ENCODE measurements around the gene L1CAM.

The L1CAM gene

GRCh38 chrX:153866302-153867019 lies 19.5 kb downstream of the L1CAM start:
- Histone ChIP-seq H3K27me3 (ENCODE audit: low read depth, low read length) (no peaks in the 10 kb centered on the region), H3K4me3 (ENCODE audit: low read length) (no peak overlapping the region), H4K20me1 (ENCODE audit: insufficient read depth, low read length) (no peaks in the 10 kb centered on the region), H3K27ac (ENCODE audit: low read length) (no peak overlapping the region), H3K4me2 (ENCODE audit: low read length) (no peak overlapping the region), H3K4me1 (ENCODE audit: low read length) (no peaks in the 10 kb centered on the region), H3K36me3 (replicated peaks; ENCODE audit: low read depth, low read length) (no peaks in the 10 kb centered on the region), H3K79me2 (ENCODE audit: low read length) (no peaks in the 10 kb centered on the region), H3K9ac (ENCODE audit: low read length) (no peak overlapping the region), H3K9me3 (ENCODE audit: insufficient read depth, low read length) (no peaks in the 10 kb centered on the region), H2AFZ (ENCODE audit: low read depth, low read length) (no peak overlapping the region)
- TF ChIP-seq CTCF (IDR thresholded peaks at IDR 0.05; ENCODE audit: low read depth, low read length): no peak
- TF ChIP-seq EZH2phosphoT487 (IDR thresholded peaks at IDR 0.05; ENCODE audit: low read depth): no peak

GRCh38 chrX:153865685-153866084 lies 20.3 kb downstream of the L1CAM start:
- H4K20me1 ChIP-seq (ENCODE audit: insufficient read depth, low read length): no peaks in the 10 kb centered on the region
- H3K4me2 ChIP-seq (ENCODE audit: low read length): no peak overlapping the region
- H3K9me3 ChIP-seq (ENCODE audit: insufficient read depth, low read length): no peaks in the 10 kb centered on the region
- TF ChIP-seq CTCF (IDR thresholded peaks at IDR 0.05; ENCODE audit: low read depth, low read length) (no peak), EZH2phosphoT487 (IDR thresholded peaks at IDR 0.05; ENCODE audit: low read depth) (no peak)
- no peaks in the 10 kb centered on the region for H3K4me1 ChIP-seq (ENCODE audit: low read length)
- H3K79me2 ChIP-seq (ENCODE audit: low read length): no peaks in the 10 kb centered on the region
- H3K36me3 ChIP-seq (replicated peaks; ENCODE audit: low read depth, low read length): no peaks in the 10 kb centered on the region
- H2AFZ ChIP-seq (ENCODE audit: low read depth, low read length): no peak overlapping the region
- no peak overlapping the region for H3K27ac ChIP-seq (ENCODE audit: low read length)
- H3K9ac ChIP-seq (ENCODE audit: low read length): no peak overlapping the region
- no peaks in the 10 kb centered on the region for H3K27me3 ChIP-seq (ENCODE audit: low read depth, low read length)
- no peak overlapping the region for H3K4me3 ChIP-seq (ENCODE audit: low read length)

- no peaks in the 10 kb centered on the region for H3K9me3 ChIP-seq (ENCODE audit: insufficient read depth, low read length)
- H3K27ac ChIP-seq (ENCODE audit: low read length): no peak overlapping the region
- H3K79me2 ChIP-seq (ENCODE audit: low read length): no peaks in the 10 kb centered on the region
- H3K4me2 ChIP-seq (ENCODE audit: low read length): no peak overlapping the region
- H3K36me3 ChIP-seq (replicated peaks; ENCODE audit: low read depth, low read length): no peaks in the 10 kb centered on the region
- H4K20me1 ChIP-seq (ENCODE audit: insufficient read depth, low read length): no peaks in the 10 kb centered on the region
- TF ChIP-seq EZH2phosphoT487 (IDR thresholded peaks at IDR 0.05; ENCODE audit: low read depth) (no peak), CTCF (IDR thresholded peaks at IDR 0.05; ENCODE audit: low read depth, low read length) (no peak)
- no peaks in the 10 kb centered on the region for H3K27me3 ChIP-seq (ENCODE audit: low read depth, low read length)
- H3K9ac ChIP-seq (ENCODE audit: low read length): no peak overlapping the region
- no peak overlapping the region for H3K4me3 ChIP-seq (ENCODE audit: low read length)
- H2AFZ ChIP-seq (ENCODE audit: low read depth, low read length): no peak overlapping the region
- no peaks in the 10 kb centered on the region for H3K4me1 ChIP-seq (ENCODE audit: low read length)
Observed at GRCh38 chrX:153865321-153865580, 20.7 kb downstream of the L1CAM start.

- Histone ChIP-seq H3K4me1 (ENCODE audit: low read length) (no peaks in the 10 kb centered on the region), H4K20me1 (ENCODE audit: insufficient read depth, low read length) (no peaks in the 10 kb centered on the region), H3K9ac (ENCODE audit: low read length) (no peak overlapping the region), H3K9me3 (ENCODE audit: insufficient read depth, low read length) (no peaks in the 10 kb centered on the region), H3K4me3 (ENCODE audit: low read length) (no peak overlapping the region), H2AFZ (ENCODE audit: low read depth, low read length) (no peak overlapping the region), H3K4me2 (ENCODE audit: low read length) (no peak overlapping the region), H3K27ac (ENCODE audit: low read length) (no peak overlapping the region), H3K27me3 (ENCODE audit: low read depth, low read length) (no peaks in the 10 kb centered on the region), H3K79me2 (ENCODE audit: low read length) (no peaks in the 10 kb centered on the region), H3K36me3 (replicated peaks; ENCODE audit: low read depth, low read length) (no peaks in the 10 kb centered on the region)
- no peak for TF ChIP-seq EZH2phosphoT487 (IDR thresholded peaks at IDR 0.05; ENCODE audit: low read depth)
- no peak for TF ChIP-seq CTCF (IDR thresholded peaks at IDR 0.05; ENCODE audit: low read depth, low read length)
Observed at GRCh38 chrX:153864561-153865320, 21.2 kb downstream of the L1CAM start.
